HEK293 (cell line): ENCODE results near the gene UQCC2.

Source experiments
- AEBP2 ChIP-seq: fragments of 450-650 bp; formaldehyde crosslinking; IDR thresholded peaks from 2 replicates; pipeline ENCODE4 v1.5.1; 2016; ENCODE audit warnings: missing biosample characterization, missing genetic modification characterization, borderline replicate concordance
- BCL6B ChIP-seq: fragments of 450-650 bp; formaldehyde crosslinking; IDR thresholded peaks from 2 replicates; pipeline ENCODE4 v1.5.1; 2017; ENCODE audit warnings: missing biosample characterization, missing genetic modification characterization
- MEIS1 ChIP-seq: sonication (generic); formaldehyde crosslinking; IDR thresholded peaks from 2 replicates; pipeline ENCODE4 v1.8.1; 2022; ENCODE audit warnings: missing genetic modification reagents, mild to moderate bottlenecking, borderline replicate concordance
- PRDM4 ChIP-seq: fragments of 450-650 bp; formaldehyde crosslinking; IDR thresholded peaks from 2 replicates; pipeline ENCODE4 v1.5.1; 2017; ENCODE audit warnings: missing biosample characterization, missing genetic modification characterization
- PRDM6 ChIP-seq: fragments of 450-650 bp; formaldehyde crosslinking; IDR thresholded peaks from 2 replicates; pipeline ENCODE4 v1.5.1; 2017; ENCODE audit warnings: missing biosample characterization, missing genetic modification characterization
- RBAK ChIP-seq: fragments of 450-650 bp; formaldehyde crosslinking; IDR thresholded peaks from 2 replicates; pipeline ENCODE4 v1.5.1; 2016; ENCODE audit warnings: missing biosample characterization, missing genetic modification characterization
- SCRT2 ChIP-seq: fragments of 450-650 bp; formaldehyde crosslinking; IDR thresholded peaks from 2 replicates; pipeline ENCODE4 v1.5.1; 2016; ENCODE audit warnings: missing biosample characterization, missing genetic modification characterization
- SP3 ChIP-seq: fragments of 450-650 bp; formaldehyde crosslinking; IDR thresholded peaks from 2 replicates; pipeline ENCODE4 v1.5.1; 2016; ENCODE audit warnings: missing biosample characterization, missing genetic modification characterization
- TSHZ1 ChIP-seq: fragments of 450-650 bp; formaldehyde crosslinking; IDR thresholded peaks from 2 replicates; pipeline ENCODE4 v1.5.1; 2016; ENCODE audit warnings: missing biosample characterization, missing genetic modification characterization, borderline replicate concordance
- YY1 ChIP-seq: fragments of 450-650 bp; formaldehyde crosslinking; IDR thresholded peaks from 2 replicates; pipeline ENCODE4 v1.5.1; 2018; ENCODE audit warnings: missing biosample characterization, missing genetic modification characterization
- ZBTB10 ChIP-seq: fragments of 450-650 bp; formaldehyde crosslinking; IDR thresholded peaks from 2 replicates; pipeline ENCODE4 v1.5.1; 2016; ENCODE audit warnings: missing biosample characterization, missing genetic modification characterization
- ZBTB49 ChIP-seq: fragments of 450-650 bp; formaldehyde crosslinking; IDR thresholded peaks from 2 replicates; pipeline ENCODE4 v1.5.1; 2016; ENCODE audit warnings: missing biosample characterization, missing genetic modification characterization, low read depth
- ZBTB6 ChIP-seq: fragments of 450-650 bp; formaldehyde crosslinking; IDR thresholded peaks from 2 replicates; pipeline ENCODE4 v1.5.1; 2017; ENCODE audit warnings: missing biosample characterization, missing genetic modification characterization
- ZIC2 ChIP-seq: fragments of 450-650 bp; formaldehyde crosslinking; IDR thresholded peaks from 2 replicates; pipeline ENCODE4 v1.5.1; 2016; ENCODE audit warnings: missing biosample characterization, missing genetic modification characterization
- ZNF174 ChIP-seq: fragments of 450-650 bp; formaldehyde crosslinking; IDR thresholded peaks from 2 replicates; pipeline ENCODE4 v1.5.0; 2017; ENCODE audit warnings: missing biosample characterization, mild to moderate bottlenecking, missing genetic modification characterization
- ZNF2 ChIP-seq: fragments of 450-650 bp; formaldehyde crosslinking; IDR thresholded peaks from 2 replicates; pipeline ENCODE4 v1.5.1; 2016; ENCODE audit warnings: missing biosample characterization, missing genetic modification characterization
- ZNF350 ChIP-seq: fragments of 450-650 bp; formaldehyde crosslinking; IDR thresholded peaks from 2 replicates; pipeline ENCODE4 v1.5.0; 2017; ENCODE audit warnings: missing biosample characterization, mild to moderate bottlenecking, missing genetic modification characterization
- ZNF423 ChIP-seq: fragments of 450-650 bp; formaldehyde crosslinking; IDR thresholded peaks from 2 replicates; pipeline ENCODE4 v1.5.1; 2016; ENCODE audit warnings: missing biosample characterization, missing genetic modification characterization
- ZNF426 ChIP-seq: fragments of 450-650 bp; formaldehyde crosslinking; IDR thresholded peaks from 2 replicates; pipeline ENCODE4 v1.5.1; 2017; ENCODE audit warnings: missing biosample characterization, missing genetic modification characterization, mild to moderate bottlenecking, inconsistent platforms, moderate library complexity
- ZNF549 ChIP-seq: fragments of 450-650 bp; IDR thresholded peaks from 2 replicates; pipeline ENCODE4 v1.5.1; 2018; ENCODE audit warnings: missing biosample characterization, missing genetic modification characterization, mild to moderate bottlenecking, inconsistent platforms, moderate library complexity

UQCC2 gene

GRCh38 chr6:33755070-33755869 is 43.8 kb upstream of the UQCC2 start (continued):
- TF ChIP-seq TSHZ1 (no peak), ZBTB6 (tag by site-specific recombination) (no peak), AEBP2 (no peak), MEIS1 (no peak), YY1 (tag by site-specific recombination) (no peak), SP3 (no peak), ZNF549 (tag by site-specific recombination) (no peak), ZBTB10 (no peak), ZBTB49 (no peak), ZIC2 (tag by site-specific recombination) (peak; percentile 82), PRDM4 (tag by site-specific recombination) (no peak), ZNF426 (tag by site-specific recombination) (no peak), PRDM6 (tag by site-specific recombination) (no peak), SCRT2 (no peak), BCL6B (tag by site-specific recombination) (no peak), ZNF2 (tag by site-specific recombination) (no peak), ZNF350 (no peak), RBAK (no peak), ZNF423 (tag by site-specific recombination) (peak; percentile 80), ZNF174 (tag by site-specific recombination) (no peak)
